ENCODE results near the gene WSCD2. TPM values are rescaled to one million over a fixed set of nuclear protein-coding genes. Genes with fewer than 3 reads are reported as not detected.

WSCD2 gene
- total RNA-seq, 1 experiment from 2014 or later, result not detected

- Mint-ChIP-seq H3K4me1 (ENCODE audit: low read depth, unreplicated experiment) (no peaks in the 10 kb centered on the region), H3K9me3 (ENCODE audit: unreplicated experiment) (no peaks in the 10 kb centered on the region), H3K27ac (ENCODE audit: unreplicated experiment) (no peak overlapping the region), H3K4me3 (ENCODE audit: unreplicated experiment) (no peak overlapping the region), H3K27me3 (ENCODE audit: insufficient read depth, unreplicated experiment) (peaks cover 6% of the 10 kb centered on the region), H3K36me3 (ENCODE audit: insufficient read depth, unreplicated experiment) (peaks cover 5% of the 10 kb centered on the region)
- Histone ChIP-seq H3K4me3 (ENCODE audit: low read depth, low read length) (no peak overlapping the region), H3K4me1 (no peaks in the 10 kb centered on the region), H3K36me3 (ENCODE audit: control insufficient read depth, insufficient read depth, low read length) (no peaks in the 10 kb centered on the region), H3K9me3 (no peaks in the 10 kb centered on the region), H3K27me3 (replicated peaks; ENCODE audit: control insufficient read depth, insufficient read depth, low read length) (no peaks in the 10 kb centered on the region)
- intact Hi-C loops (cut with micrococcal nuclease; ENCODE audit: unreplicated experiment), result no loop called here
- no peak for TF ChIP-seq CTCF (IDR thresholded peaks at IDR 0.05; ENCODE audit: insufficient read depth in 1 of 2, low read depth in 1 of 2, low read length in 1 of 2, severe bottlenecking in 1 of 2, unreplicated experiment in 1 of 2)
- no TSS peak for BruUV-seq (replicated peaks)
- ChIA-PET POLR2A (no interaction called here), CTCF (no interaction called here)
- no peak for DNase-seq
Measured at GRCh38 chr12:108119126-108119973, 9.7 kb upstream of the WSCD2 start.

GRCh38 chr12:108119974-108120862 lies 8.9 kb upstream of the WSCD2 start:
- H3K4me3 ChIP-seq (ENCODE audit: low read depth, low read length), result no peak overlapping the region
- DNase-seq, result no peak
- Mint-ChIP-seq H3K4me1 (ENCODE audit: low read depth, unreplicated experiment) (no peaks in the 10 kb centered on the region), H3K9me3 (ENCODE audit: unreplicated experiment) (no peaks in the 10 kb centered on the region), H3K4me3 (ENCODE audit: unreplicated experiment) (no peak overlapping the region), H3K27ac (ENCODE audit: unreplicated experiment) (no peak overlapping the region), H3K36me3 (ENCODE audit: insufficient read depth, unreplicated experiment) (no peaks in the 10 kb centered on the region), H3K27me3 (ENCODE audit: insufficient read depth, unreplicated experiment) (peaks cover 2% of the 10 kb centered on the region)
- H3K27me3 ChIP-seq (replicated peaks; ENCODE audit: control insufficient read depth, insufficient read depth, low read length), result no peaks in the 10 kb centered on the region
- no TSS peak for BruUV-seq (replicated peaks)
- ChIA-PET POLR2A (no interaction called here), CTCF (no interaction called here)
- H3K36me3 ChIP-seq (ENCODE audit: control insufficient read depth, insufficient read depth, low read length), result no peaks in the 10 kb centered on the region
- no peak for TF ChIP-seq CTCF (IDR thresholded peaks at IDR 0.05; ENCODE audit: insufficient read depth in 1 of 2, low read depth in 1 of 2, low read length in 1 of 2, severe bottlenecking in 1 of 2, unreplicated experiment in 1 of 2)
- no peaks in the 10 kb centered on the region for H3K9me3 ChIP-seq
- intact Hi-C loops (cut with micrococcal nuclease; ENCODE audit: unreplicated experiment), result no loop called here
- no peaks in the 10 kb centered on the region for H3K4me1 ChIP-seq

- no peaks in the 10 kb centered on the region for H3K4me1 Mint-ChIP-seq (ENCODE audit: low read depth, unreplicated experiment)
- no peak for DNase-seq
- H3K4me3 Mint-ChIP-seq (ENCODE audit: unreplicated experiment), result no peak overlapping the region
- Histone ChIP-seq H3K36me3 (ENCODE audit: control insufficient read depth, insufficient read depth, low read length) (no peaks in the 10 kb centered on the region), H3K9me3 (no peaks in the 10 kb centered on the region), H3K27me3 (replicated peaks; ENCODE audit: control insufficient read depth, insufficient read depth, low read length) (no peaks in the 10 kb centered on the region), H3K4me3 (ENCODE audit: low read depth, low read length) (no peak overlapping the region), H3K4me1 (no peaks in the 10 kb centered on the region)
- no peak overlapping the region for H3K27ac Mint-ChIP-seq (ENCODE audit: unreplicated experiment)
- no peaks in the 10 kb centered on the region for H3K9me3 Mint-ChIP-seq (ENCODE audit: unreplicated experiment)
- no peak for TF ChIP-seq CTCF (IDR thresholded peaks at IDR 0.05; ENCODE audit: insufficient read depth in 1 of 2, low read depth in 1 of 2, low read length in 1 of 2, severe bottlenecking in 1 of 2, unreplicated experiment in 1 of 2)
- no peaks in the 10 kb centered on the region for H3K36me3 Mint-ChIP-seq (ENCODE audit: insufficient read depth, unreplicated experiment)
- H3K27me3 Mint-ChIP-seq (ENCODE audit: insufficient read depth, unreplicated experiment), result peaks cover 2% of the 10 kb centered on the region
- BruUV-seq (replicated peaks), result no TSS peak
- POLR2A ChIA-PET, result no interaction called here
- intact Hi-C loops (cut with micrococcal nuclease; ENCODE audit: unreplicated experiment), result no loop called here
- CTCF ChIA-PET, result no interaction called here
Measured at GRCh38 chr12:108120863-108121165, 8.3 kb upstream of the WSCD2 start.
